Measurements from ENCODE around the gene STUM.

STUM gene

GRCh38 chr1:226652613-226653012 lies 104.0 kb downstream of the STUM start:
- DNase-seq (ENCODE audit: low read depth in 2 of 2): no peak

GRCh38 chr1:226653311-226653921 lies 104.9 kb downstream of the STUM start:
- peak in 1 of 2 donors; percentile 44 for DNase-seq (ENCODE audit: low read depth in 2 of 2)

GRCh38 chr1:226654046-226654667 lies 105.6 kb downstream of the STUM start:
- no peak for DNase-seq (ENCODE audit: low read depth in 2 of 2)

DNA sequence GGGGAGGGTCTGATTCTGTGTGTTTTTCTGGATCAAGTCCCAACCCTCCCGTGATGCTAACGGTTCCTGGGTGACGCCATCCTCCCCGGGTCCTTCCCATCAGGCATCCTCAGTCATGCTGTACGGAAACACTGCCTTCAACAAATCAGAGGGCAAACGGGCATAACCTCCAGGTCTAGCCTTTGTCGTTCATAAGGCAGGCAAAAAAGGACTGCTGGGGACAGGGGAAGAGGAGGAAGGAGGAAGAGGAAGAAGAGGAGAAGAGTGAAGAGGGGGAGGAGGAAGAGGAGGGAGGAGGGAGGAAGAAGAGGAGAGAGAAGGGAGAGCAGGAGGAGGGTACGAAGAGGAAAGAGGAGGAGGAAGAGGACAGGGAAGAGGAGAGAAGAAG lies 106.1 kb downstream of the STUM start:
- DNase-seq (ENCODE audit: low read depth in 2 of 2): no peak

GRCh38 chr1:226655251-226656163 lies 106.9 kb downstream of the STUM start:
- no peak for DNase-seq (ENCODE audit: low read depth in 2 of 2)

DNA sequence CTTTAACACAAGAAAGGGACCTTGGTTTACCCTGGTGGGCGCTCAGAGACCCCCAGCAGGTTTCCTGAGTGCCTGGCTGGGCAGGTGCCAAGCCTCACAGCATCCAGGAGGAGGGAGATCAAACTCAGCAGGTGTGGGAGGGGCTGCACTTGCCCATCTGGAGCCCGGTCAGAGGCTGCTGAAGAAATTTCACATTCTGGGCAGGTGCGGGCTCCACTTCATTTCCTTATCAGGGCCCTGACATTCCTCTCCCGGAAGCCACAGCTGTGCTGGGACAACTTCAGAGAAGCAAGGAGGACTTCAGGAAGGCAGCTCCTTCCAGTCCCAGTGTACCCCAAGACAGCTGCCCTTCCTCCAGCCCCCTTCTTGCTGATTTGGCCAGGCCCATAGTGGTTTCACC lies 107.6 kb downstream of the STUM start:
- no peak for DNase-seq (ENCODE audit: low read depth in 2 of 2)

GRCh38 chr1:226656601-226657277 lies 108.2 kb downstream of the STUM start:
- DNase-seq (ENCODE audit: low read depth in 2 of 2): no peak

DNA sequence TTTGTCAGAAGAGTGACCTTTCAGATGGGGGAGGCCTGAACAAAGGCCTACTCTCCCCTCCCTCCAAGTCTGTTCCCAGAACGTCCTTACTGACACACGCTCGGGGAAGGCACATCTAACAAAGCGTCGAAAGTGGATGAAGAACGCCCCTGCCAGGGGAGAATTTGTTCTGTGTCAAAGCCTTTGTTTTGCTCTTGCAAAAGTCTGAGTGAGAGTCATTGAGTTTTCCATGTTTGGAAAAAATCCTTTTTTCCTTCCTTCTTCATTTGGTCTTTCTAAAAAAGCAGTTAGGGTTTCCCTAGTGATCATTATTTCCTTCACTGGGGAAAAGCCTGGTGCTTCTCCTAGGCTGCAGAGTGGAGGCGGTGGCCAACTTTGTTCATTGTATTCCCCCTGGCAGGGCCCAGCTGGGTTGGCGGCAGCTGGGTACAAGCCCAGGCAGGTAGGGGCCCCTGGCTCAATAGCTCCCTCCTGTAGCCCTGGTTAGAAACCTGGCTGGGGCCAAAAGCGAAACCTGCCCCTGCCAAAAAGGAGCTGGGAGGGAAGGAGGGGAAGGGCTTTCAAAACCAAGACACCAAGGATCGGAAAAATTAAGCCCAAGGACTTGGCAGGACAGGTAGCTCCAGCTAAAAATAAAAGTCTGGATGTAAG lies 109.5 kb downstream of the STUM start:
- DNase-seq (ENCODE audit: low read depth in 2 of 2): no peak

DNA sequence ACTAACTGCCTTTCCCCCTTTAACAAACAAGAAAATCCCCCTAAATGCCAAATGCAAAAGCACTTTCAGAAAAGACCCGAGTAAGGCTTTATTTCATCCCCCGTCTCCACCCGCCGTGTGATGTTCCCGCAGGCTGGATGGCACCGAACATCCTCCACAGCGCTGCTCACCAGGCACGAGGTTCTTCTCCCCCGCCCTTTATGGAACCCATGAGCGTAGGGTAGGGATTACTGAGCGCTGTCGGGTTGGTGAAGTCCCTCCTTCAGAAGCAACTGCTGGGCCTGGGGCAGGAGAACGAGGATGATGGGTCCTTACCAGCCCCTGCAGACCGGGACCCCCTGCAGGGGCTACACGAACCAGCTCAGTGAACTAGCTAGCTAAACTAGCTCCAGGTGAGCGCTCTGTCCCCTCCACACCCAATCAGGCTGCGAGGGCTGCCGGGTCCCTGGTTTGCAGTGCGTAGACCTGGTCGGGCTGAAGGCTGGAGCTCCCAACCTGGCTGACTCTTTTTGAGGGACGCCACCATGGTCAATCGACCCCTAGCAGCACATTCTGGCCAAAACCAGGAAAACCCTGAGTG lies 110.1 kb downstream of the STUM start:
- no peak for DNase-seq (ENCODE audit: low read depth in 2 of 2)

All from stimulated activated CD4-positive, alpha-beta T cell treated with anti-CD3 and anti-CD28 coated beads, Interleukin-15, amount 100 ng/mL, for 48 hours (primary cell).